Astrocyte (in vitro differentiated cells and primary cell): ENCODE measurements around the gene ALK.

Source experiments
- CTCF ChIP-seq: IDR thresholded peaks from 2 replicates; pipeline ENCODE4 v1.5.1; 2011; ENCODE audit warnings: low read depth, mild to moderate bottlenecking, inconsistent platforms, low read length, moderate library complexity; ENCODE audit not compliant: insufficient read depth
- EZH2 ChIP-seq: IDR thresholded peaks from 2 replicates; pipeline ENCODE4 v1.6.1; 2012; ENCODE audit warnings: mild to moderate bottlenecking, low read length, inconsistent platforms; ENCODE audit not compliant: insufficient read depth

- no peak for TF ChIP-seq CTCF
- no peak for TF ChIP-seq EZH2
Observed at GRCh38 chr2:29332540-29332939, 588.8 kb downstream of the ALK start.
